ENCODE results near the gene RBMX.

RBMX gene

DNA sequence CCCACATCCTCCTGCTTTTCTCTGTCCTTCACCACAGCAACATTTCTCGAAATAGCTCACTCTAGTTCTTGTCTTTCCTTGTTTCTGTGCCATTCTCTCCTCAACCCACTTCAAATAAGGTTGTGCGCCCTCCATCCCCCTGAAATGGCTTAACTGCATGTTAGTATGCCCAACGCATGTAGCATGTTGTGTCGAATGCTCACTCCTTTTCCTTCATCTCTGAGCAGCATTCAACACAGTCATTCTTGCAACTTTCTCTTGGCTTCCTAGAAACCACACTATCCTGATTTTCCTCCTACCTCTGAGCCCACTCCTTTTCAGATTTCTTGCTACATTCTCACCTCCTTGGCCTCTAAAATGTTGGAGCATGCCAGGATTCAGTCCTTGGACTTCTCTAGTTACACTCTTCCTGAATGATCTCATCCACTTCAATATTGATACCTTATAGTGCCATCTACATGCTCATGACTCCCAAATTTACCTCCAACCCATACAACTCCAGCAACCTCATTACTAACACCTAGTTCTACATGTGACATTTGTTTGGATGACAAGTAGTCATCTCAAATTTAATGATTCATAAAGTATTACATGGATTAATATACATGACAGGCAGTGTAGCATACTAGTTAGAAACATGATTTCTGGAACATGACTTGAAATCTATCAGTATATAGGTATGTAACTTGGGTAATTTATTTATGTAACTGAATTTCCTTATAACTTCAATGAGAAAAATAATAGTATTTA lies 22.3 kb downstream of the RBMX start:
- Histone ChIP-seq H3K4me3 (ENCODE audit: low read depth, low read length) (no peak overlapping the region), H3K9ac (no peak overlapping the region), H3K27me3 (ENCODE audit: control insufficient read depth, insufficient read depth, low read length) (no peaks in the 10 kb centered on the region), H3K4me1 (no peaks in the 10 kb centered on the region), H3K36me3 (ENCODE audit: control insufficient read depth, insufficient read depth, low read length) (no peaks in the 10 kb centered on the region), H3K27ac (no peak overlapping the region), H3K9me3 (ENCODE audit: control insufficient read depth, low read length) (no peaks in the 10 kb centered on the region), H2AFZ (no peak overlapping the region), H3K4me2 (ENCODE audit: low read length) (no peak overlapping the region), H3K79me2 (peaks cover 2% of the 10 kb centered on the region)
- TF ChIP-seq, protein P1, sequence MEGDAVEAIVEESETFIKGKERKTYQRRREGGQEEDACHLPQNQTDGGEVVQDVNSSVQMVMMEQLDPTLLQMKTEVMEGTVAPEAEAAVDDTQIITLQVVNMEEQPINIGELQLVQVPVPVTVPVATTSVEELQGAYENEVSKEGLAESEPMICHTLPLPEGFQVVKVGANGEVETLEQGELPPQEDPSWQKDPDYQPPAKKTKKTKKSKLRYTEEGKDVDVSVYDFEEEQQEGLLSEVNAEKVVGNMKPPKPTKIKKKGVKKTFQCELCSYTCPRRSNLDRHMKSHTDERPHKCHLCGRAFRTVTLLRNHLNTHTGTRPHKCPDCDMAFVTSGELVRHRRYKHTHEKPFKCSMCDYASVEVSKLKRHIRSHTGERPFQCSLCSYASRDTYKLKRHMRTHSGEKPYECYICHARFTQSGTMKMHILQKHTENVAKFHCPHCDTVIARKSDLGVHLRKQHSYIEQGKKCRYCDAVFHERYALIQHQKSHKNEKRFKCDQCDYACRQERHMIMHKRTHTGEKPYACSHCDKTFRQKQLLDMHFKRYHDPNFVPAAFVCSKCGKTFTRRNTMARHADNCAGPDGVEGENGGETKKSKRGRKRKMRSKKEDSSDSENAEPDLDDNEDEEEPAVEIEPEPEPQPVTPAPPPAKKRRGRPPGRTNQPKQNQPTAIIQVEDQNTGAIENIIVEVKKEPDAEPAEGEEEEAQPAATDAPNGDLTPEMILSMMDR (IDR thresholded peaks at IDR 0.05), result no peak

DNA sequence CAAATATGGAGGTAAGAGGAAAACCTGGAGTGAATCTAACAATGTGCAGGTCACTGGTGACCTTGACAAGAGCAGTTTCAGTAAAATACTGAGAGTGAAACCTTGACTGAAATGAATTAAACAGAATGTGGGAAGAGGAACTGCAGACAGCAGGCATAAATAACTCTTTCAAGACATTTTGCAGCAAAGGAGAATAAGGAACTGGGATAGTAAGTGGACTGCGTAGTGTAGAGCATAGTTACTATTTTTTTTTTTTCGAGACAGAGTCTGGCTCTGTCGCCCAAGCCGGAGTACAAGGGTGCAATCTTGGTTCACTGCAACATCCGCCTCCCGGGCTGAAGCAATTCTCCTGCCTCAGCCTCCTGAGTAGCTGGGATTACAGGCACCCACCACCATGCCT lies 24.0 kb downstream of the RBMX start:
- Histone ChIP-seq H3K4me3 (ENCODE audit: low read depth, low read length) (no peak overlapping the region), H3K27me3 (ENCODE audit: control insufficient read depth, insufficient read depth, low read length) (no peaks in the 10 kb centered on the region), H3K9ac (no peak overlapping the region), H3K4me1 (no peaks in the 10 kb centered on the region), H3K79me2 (peaks cover 2% of the 10 kb centered on the region), H2AFZ (no peak overlapping the region), H3K27ac (no peak overlapping the region), H3K4me2 (ENCODE audit: low read length) (no peak overlapping the region), H3K9me3 (ENCODE audit: control insufficient read depth, low read length) (no peaks in the 10 kb centered on the region), H3K36me3 (ENCODE audit: control insufficient read depth, insufficient read depth, low read length) (no peaks in the 10 kb centered on the region)
- TF ChIP-seq, protein P1 (IDR thresholded peaks at IDR 0.05), result no peak

DNA sequence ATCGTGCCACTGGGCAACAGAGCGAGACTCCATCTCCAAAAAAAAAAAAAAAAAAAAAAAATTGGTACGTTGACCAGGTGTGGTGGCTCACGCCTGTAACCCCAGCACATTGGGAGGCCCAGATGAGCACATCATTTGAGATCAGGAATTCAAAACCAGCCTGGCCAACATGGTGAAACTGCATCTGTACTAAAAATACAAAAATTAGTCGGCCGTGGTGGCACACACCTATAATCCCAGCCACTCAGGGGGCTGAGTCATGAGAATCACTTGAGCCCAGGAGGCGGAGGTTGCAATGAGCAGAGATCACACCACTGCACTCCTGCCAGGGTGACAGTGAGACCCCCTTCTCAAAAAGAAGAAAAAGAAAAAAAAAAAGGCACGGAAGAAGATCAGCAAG lies 24.5 kb downstream of the RBMX start:
- Histone ChIP-seq H3K79me2 (peaks cover 2% of the 10 kb centered on the region), H3K4me2 (ENCODE audit: low read length) (no peak overlapping the region), H3K9ac (no peak overlapping the region), H2AFZ (no peak overlapping the region), H3K9me3 (ENCODE audit: control insufficient read depth, low read length) (no peaks in the 10 kb centered on the region), H3K4me3 (ENCODE audit: low read depth, low read length) (no peak overlapping the region), H3K36me3 (ENCODE audit: control insufficient read depth, insufficient read depth, low read length) (no peaks in the 10 kb centered on the region), H3K27me3 (ENCODE audit: control insufficient read depth, insufficient read depth, low read length) (no peaks in the 10 kb centered on the region), H3K4me1 (no peaks in the 10 kb centered on the region), H3K27ac (no peak overlapping the region)
- TF ChIP-seq, protein P1 (IDR thresholded peaks at IDR 0.05), result no peak

- Histone ChIP-seq H3K27me3 (ENCODE audit: control insufficient read depth, insufficient read depth, low read length) (no peaks in the 10 kb centered on the region), H3K9ac (no peak overlapping the region), H3K27ac (no peak overlapping the region), H2AFZ (no peak overlapping the region), H3K4me1 (no peaks in the 10 kb centered on the region), H3K9me3 (ENCODE audit: control insufficient read depth, low read length) (no peaks in the 10 kb centered on the region), H3K4me2 (ENCODE audit: low read length) (no peak overlapping the region), H3K79me2 (no peaks in the 10 kb centered on the region), H3K4me3 (ENCODE audit: low read depth, low read length) (no peak overlapping the region), H3K36me3 (ENCODE audit: control insufficient read depth, insufficient read depth, low read length) (no peaks in the 10 kb centered on the region)
- TF ChIP-seq, protein P1 (IDR thresholded peaks at IDR 0.05), result no peak
These were observed 29.0 kb downstream of the RBMX start for GRCh38 chrX:136851526-136851925.

Data from parathyroid adenoma (tissue), 2 donors.